PC-9 (cell line): Measurements from ENCODE around the gene FBH1. TPM values are rescaled to one million over a fixed set of nuclear protein-coding genes. Genes with fewer than 3 reads are reported as not detected.
A peak's percentile ranks its signal among the peaks of the same experiment; 100 is the strongest.
"Not testable (repeated sequence)": the region's sequence is repeated elsewhere in the genome, so short reads cannot be mapped to it uniquely, and the experiment has no call there.

ENCODE experiments used
- BruUV-seq: library from RNA; stranded (reverse); fragments of 400-500 nt; replicated peaks from 2 replicates; lab custom pipeline; 2021; lab: Mats Ljungman, UMichigan
- CTCF ChIA-PET: fragments of 300-600 bp; sonication (Branson Sonifier 250); formaldehyde crosslinking; loops from one replicate; lab custom pipeline; 2022; ENCODE audit warnings: antibody characterized with exemption; lab: Charles Lee
- POLR2A ChIA-PET: fragments of 300-600 bp; sonication (Branson Sonifier 250); formaldehyde crosslinking; loops from one replicate; lab custom pipeline; 2022; ENCODE audit warnings: antibody characterized with exemption; ENCODE audit not compliant: unreplicated experiment; lab: Charles Lee
- DNase-seq, 2 experiments: peaks; one replicate each; pipeline versions ENCODE4 v3.0.0 to v3.0.0-alpha.2; 2015 to 2022; ENCODE audit warnings: mixed read lengths in 1 of 2
- H2AFZ ChIP-seq: fragments of 200-600 bp; sonication (generic); 2 replicates; pipeline ENCODE4 v1.8.1; 2017; ENCODE audit warnings: antibody characterized with exemption
- H3F3A ChIP-seq: fragments of 200-600 bp; sonication (generic); 2 replicates; pipeline ENCODE4 v1.8.1; 2017; ENCODE audit warnings: antibody characterized with exemption, mild to moderate bottlenecking, low read depth; ENCODE audit not compliant: insufficient read depth
- H3K27ac ChIP-seq: fragments of 200-600 bp; sonication (generic); 2 replicates; pipeline ENCODE4 v1.6.1; 2016; ENCODE audit warnings: mixed run types
- H3K27me3 ChIP-seq: fragments of 200-600 bp; sonication (generic); 2 replicates; pipeline ENCODE4 v1.6.1; 2016; ENCODE audit warnings: low read depth, mixed run types; ENCODE audit not compliant: insufficient read depth
- H3K36me3 ChIP-seq: fragments of 200-600 bp; sonication (generic); 2 replicates; pipeline ENCODE4 v1.6.1; 2016; ENCODE audit warnings: low read depth, mixed run types
- H3K4me1 ChIP-seq: fragments of 200-600 bp; sonication (generic); replicated peaks from 2 replicates; pipeline ENCODE4 v1.6.1; 2016; ENCODE audit warnings: mixed run types; ENCODE audit not compliant: insufficient read depth
- H3K4me2 ChIP-seq: fragments of 200-600 bp; sonication (generic); 2 replicates; pipeline ENCODE4 v1.6.1; 2017; ENCODE audit warnings: mixed run types
- H3K4me3 ChIP-seq: fragments of 200-600 bp; sonication (generic); 2 replicates; pipeline ENCODE4 v1.6.1; 2016; ENCODE audit warnings: mixed run types
- H3K79me2 ChIP-seq: fragments of 200-600 bp; sonication (generic); 2 replicates; pipeline ENCODE4 v1.6.1; 2017; ENCODE audit warnings: low read depth, mixed run types
- H3K9me2 ChIP-seq: fragments of 200-600 bp; sonication (generic); 2 replicates; pipeline ENCODE4 v1.8.1; 2017; ENCODE audit warnings: mild to moderate bottlenecking; ENCODE audit not compliant: insufficient read depth
- H3K9me3 ChIP-seq: fragments of 200-600 bp; sonication (generic); 2 replicates; pipeline ENCODE4 v1.8.1; 2016; ENCODE audit warnings: low read depth; ENCODE audit not compliant: insufficient read depth
- H4K20me1 ChIP-seq: fragments of 200-600 bp; sonication (generic); 2 replicates; pipeline ENCODE4 v1.8.1; 2017; ENCODE audit not compliant: insufficient read depth
- CTCF ChIP-seq: fragments of 200-600 bp; sonication (generic); conservative IDR thresholded peaks from 2 replicates; pipeline ENCODE4 v1.6.1; 2017; ENCODE audit warnings: mixed run types, antibody characterized with exemption, mild to moderate bottlenecking, moderate library complexity
- EZH2 ChIP-seq: fragments of 200-600 bp; sonication (generic); IDR thresholded peaks from 2 replicates; pipeline ENCODE4 v1.8.0; 2017; ENCODE audit warnings: antibody characterized with exemption, low read depth
- intact Hi-C: fragments of 100-400 bp; cut with micrococcal nuclease; formaldehyde crosslinking; loops from one replicate; pipeline ENCODE4 v1.10.0; 2022; ENCODE audit not compliant: unreplicated experiment
- total RNA-seq: library from RNA; stranded (reverse); gene quantifications from 2 replicates; pipeline ENCODE4 v1.2.3, GENCODE V29; 2021

FBH1 gene
- total RNA-seq, 1 experiment from 2014 or later = 68.0 TPM

GRCh38 chr10:5873515-5873995 lies 16.5 kb upstream of the FBH1 start:
- Histone ChIP-seq H3K9me2 (no peaks in the 10 kb centered on the region), H2AFZ (no peak overlapping the region), H3K4me3 (no peak overlapping the region), H3K36me3 (no peaks in the 10 kb centered on the region), H3K4me1 (no peaks in the 10 kb centered on the region), H3K27ac (no peak overlapping the region), H3K9me3 (no peaks in the 10 kb centered on the region), H3K4me2 (no peak overlapping the region), H4K20me1 (no peaks in the 10 kb centered on the region), H3K27me3 (no peaks in the 10 kb centered on the region), H3F3A (no peaks in the 10 kb centered on the region), H3K79me2 (no peaks in the 10 kb centered on the region)
- ChIA-PET POLR2A (interaction anchor here (0.6 to 0.7 kb wide), 2 partner anchors 24 to 164 kb away, joined by 4 to 12 read pairs; no protein-coding TSS in a partner anchor), CTCF (interaction anchor here (0.6 to 0.7 kb wide), 3 partner anchors 12 to 1055 kb away, joined by 3 to 10 read pairs (median 4); no protein-coding TSS in a partner anchor)
- BruUV-seq = no TSS peak
- DNase-seq = peak; percentile 38 to 63
- no peak for TF ChIP-seq EZH2
- TF ChIP-seq CTCF = peak; percentile 78
- intact Hi-C loops = loop anchor here (1.0 to 10.0 kb wide), 2 partner anchors 60 to 189 kb away; partner anchors contain the start of genes GDI2 and TASOR2

GRCh38 chr10:5876181-5876768 lies 13.8 kb upstream of the FBH1 start:
- ChIA-PET CTCF (interaction anchor here (0.7 kb wide), 1 partner anchor 214 kb away, joined by 3 read pairs; no protein-coding TSS in a partner anchor), POLR2A (no interaction called here)
- Histone ChIP-seq H3K4me3 (no peak overlapping the region), H3K4me1 (no peaks in the 10 kb centered on the region), H4K20me1 (no peaks in the 10 kb centered on the region), H3K79me2 (no peaks in the 10 kb centered on the region), H3F3A (no peaks in the 10 kb centered on the region), H3K4me2 (no peak overlapping the region), H3K27ac (no peak overlapping the region), H3K36me3 (no peaks in the 10 kb centered on the region), H3K27me3 (no peaks in the 10 kb centered on the region), H3K9me3 (no peaks in the 10 kb centered on the region), H3K9me2 (no peaks in the 10 kb centered on the region), H2AFZ (no peak overlapping the region)
- intact Hi-C loops = loop anchor here (10.0 kb wide), 1 partner anchor 191 kb away; the partner anchor contains the start of gene TASOR2
- peak in 1 of 2 experiments; percentile 36 for DNase-seq
- BruUV-seq = no TSS peak
- TF ChIP-seq CTCF (no peak), EZH2 (no peak)

- H4K20me1 ChIP-seq, H3K4me2 ChIP-seq, H3K27ac ChIP-seq, H3K79me2 ChIP-seq, H3K9me3 ChIP-seq, H3K4me1 ChIP-seq, H3K9me2 ChIP-seq, CTCF ChIA-PET, H3K27me3 ChIP-seq, DNase-seq, BruUV-seq, H2AFZ ChIP-seq, H3F3A ChIP-seq, H3K36me3 ChIP-seq, H3K4me3 ChIP-seq, POLR2A ChIA-PET: not testable (repeated sequence)
- intact Hi-C loops = loop anchor here (10.0 kb wide), 1 partner anchor 192 kb away; the partner anchor contains the start of gene TASOR2
Measured at GRCh38 chr10:5877041-5877440, 13.0 kb upstream of the FBH1 start.
